GM19193 (cell line): ENCODE measurements around the gene FURIN.

Source experiments
- POLR2A ChIP-seq: IDR thresholded peaks from 4 replicates; pipeline ENCODE4 v1.6.1; 2011; ENCODE audit not compliant: insufficient read depth, insufficient read length; ENCODE audit errors: extremely low read depth

The FURIN gene

DNA sequence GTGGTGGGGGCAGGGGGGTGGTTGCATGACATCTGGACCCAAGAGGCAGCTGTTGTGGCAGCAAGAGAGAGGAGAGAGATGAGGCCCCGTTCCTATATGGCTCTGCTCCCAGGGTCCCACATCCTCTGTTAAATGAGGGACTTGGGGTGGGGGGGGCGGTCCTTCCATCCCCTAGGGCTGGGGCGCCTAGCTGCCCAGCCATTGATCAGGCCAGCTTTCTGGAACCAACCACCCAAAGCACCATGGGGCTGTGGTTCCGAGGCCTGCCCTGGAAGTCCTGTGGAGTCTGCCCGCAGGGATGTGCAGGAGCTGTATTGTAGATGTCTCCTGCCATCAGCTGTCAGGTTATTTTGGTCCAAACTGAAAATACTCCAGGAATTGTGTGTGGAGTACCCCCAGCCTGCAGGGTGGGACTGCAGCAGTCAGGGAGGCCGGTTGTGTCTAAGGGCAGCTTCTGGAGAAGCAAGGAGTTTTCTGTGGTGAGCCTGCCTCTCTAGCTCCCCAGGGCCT is 5.2 kb downstream of the FURIN start:
- TF ChIP-seq POLR2A: no peak

DNA sequence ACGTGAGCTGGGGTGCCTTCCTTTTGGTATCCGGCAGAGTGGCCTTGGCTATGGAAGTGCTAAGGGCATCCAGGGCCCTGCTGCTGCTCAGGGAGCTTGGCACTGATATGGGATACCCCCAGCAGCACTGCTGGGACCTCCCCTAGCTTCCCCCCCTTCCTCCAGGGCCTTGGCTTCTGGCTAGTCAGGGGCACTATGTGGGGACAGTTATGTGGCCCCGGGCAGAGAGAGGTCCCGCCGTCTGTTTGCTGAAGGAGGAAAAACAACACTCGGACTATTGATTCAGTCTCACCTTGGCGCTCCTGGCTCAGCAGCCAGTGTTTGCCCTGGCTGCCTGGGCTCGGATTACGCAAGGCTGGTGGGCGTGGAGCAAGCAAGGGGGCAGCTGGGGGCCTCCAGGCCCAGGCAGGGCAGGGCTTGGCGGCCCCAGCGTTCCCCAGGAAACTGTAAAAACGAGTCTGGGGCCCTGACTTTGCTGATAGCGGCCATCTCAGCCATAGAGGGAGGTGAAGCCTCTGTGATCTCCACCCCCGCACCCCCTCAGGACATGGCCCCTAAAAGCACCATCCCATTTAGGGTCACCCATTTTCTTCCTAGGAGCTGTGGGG is 5.7 kb downstream of the FURIN start:
- TF ChIP-seq POLR2A: no peak

DNA sequence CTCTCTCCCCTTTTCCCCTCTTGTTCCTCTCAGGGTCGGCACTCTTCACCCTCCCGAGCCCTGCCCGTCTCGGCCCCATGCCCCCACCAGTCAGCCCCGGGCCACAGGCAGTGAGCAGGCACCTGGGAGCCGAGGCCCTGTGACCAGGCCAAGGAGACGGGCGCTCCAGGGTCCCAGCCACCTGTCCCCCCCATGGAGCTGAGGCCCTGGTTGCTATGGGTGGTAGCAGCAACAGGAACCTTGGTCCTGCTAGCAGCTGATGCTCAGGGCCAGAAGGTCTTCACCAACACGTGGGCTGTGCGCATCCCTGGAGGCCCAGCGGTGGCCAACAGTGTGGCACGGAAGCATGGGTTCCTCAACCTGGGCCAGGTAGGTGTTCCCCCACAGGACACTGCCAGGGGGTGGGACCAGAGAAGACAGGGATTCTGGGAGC is 7.2 kb downstream of the FURIN start:
- TF ChIP-seq POLR2A: no peak

DNA sequence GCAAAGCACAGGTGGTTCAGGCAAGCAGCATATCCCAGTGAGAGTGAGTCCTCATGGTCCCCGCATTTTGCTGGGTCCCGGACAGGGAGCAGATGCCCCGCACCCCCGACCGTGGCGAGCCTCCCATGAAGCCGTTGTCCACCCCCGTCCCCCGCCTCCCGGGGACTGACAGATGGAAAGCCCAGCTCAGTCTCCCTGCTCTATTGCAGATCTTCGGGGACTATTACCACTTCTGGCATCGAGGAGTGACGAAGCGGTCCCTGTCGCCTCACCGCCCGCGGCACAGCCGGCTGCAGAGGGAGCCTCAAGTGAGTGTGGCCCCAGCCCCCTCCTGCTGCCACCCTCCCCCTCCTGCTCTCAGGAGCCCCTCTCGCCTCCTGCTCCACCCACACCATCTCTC is 7.7 kb downstream of the FURIN start:
- no peak for TF ChIP-seq POLR2A

DNA sequence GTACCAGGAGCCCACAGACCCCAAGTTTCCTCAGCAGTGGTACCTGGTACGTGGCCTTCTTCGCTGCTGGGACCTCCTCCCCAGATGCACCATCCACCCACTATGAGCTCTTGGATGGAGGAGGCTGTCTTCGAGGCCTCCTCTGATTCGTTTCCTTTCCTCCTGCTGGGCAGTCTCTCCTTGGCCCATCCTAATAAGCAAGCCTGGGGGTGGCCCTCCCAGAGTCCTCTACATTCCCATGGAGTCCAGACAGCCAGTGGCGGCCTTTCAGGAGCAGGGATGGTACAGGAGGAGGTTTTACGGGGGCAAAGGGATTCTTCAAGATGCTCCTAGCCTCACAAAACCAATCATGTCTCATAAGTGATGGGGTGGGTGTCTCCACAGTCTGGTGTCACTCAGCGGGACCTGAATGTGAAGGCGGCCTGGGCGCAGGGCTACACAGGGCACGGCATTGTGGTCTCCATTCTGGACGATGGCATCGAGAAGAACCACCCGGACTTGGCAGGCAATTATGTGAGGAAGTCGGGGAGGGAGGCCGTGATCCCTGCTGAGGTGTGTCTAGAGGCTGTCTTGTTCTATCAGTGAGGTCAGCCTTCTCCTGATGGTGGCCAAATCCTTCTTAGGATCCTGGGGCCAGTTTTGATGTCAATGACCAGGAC is 8.3 kb downstream of the FURIN start:
- TF ChIP-seq POLR2A: no peak

DNA sequence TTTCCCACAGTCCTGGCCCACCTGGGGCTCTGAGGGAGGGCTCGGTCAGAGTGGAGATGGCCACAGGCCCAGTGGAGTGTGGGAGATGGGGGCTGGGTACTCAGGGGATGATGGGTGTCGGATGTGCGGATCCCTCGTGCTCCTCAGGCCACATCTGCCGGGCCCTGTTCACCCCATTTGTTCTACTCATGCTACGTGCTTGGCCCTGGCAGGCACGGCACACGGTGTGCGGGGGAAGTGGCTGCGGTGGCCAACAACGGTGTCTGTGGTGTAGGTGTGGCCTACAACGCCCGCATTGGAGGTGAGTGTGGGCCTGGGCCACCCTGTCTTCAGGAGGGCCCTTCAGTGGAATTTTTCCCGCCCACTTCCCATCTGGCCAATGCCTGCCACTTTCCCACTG is 8.9 kb downstream of the FURIN start:
- TF ChIP-seq POLR2A: no peak

DNA sequence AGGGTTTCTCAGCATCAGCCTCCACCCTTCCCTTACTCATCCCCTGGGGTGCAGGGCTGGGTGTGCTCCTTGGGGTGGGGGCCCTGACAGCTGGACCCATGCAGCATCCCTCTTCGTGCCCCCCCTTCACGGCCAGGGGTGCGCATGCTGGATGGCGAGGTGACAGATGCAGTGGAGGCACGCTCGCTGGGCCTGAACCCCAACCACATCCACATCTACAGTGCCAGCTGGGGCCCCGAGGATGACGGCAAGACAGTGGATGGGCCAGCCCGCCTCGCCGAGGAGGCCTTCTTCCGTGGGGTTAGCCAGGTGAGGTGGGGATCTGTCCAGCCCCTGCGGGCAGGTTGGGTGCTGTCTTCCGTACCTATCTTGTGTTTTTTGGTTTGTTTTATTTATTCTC is 9.6 kb downstream of the FURIN start:
- no peak for TF ChIP-seq POLR2A

DNA sequence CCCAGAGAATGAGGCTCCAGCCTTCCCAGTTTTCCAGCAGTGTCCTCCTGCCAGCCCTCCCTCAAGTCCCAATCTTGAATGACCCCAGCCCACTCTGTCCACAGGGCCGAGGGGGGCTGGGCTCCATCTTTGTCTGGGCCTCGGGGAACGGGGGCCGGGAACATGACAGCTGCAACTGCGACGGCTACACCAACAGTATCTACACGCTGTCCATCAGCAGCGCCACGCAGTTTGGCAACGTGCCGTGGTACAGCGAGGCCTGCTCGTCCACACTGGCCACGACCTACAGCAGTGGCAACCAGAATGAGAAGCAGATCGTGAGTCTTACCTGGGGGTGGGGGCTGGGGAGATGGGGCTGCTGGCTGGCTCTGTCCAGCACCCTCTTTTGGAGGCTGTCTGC is 10.3 kb downstream of the FURIN start:
- no peak for TF ChIP-seq POLR2A

DNA sequence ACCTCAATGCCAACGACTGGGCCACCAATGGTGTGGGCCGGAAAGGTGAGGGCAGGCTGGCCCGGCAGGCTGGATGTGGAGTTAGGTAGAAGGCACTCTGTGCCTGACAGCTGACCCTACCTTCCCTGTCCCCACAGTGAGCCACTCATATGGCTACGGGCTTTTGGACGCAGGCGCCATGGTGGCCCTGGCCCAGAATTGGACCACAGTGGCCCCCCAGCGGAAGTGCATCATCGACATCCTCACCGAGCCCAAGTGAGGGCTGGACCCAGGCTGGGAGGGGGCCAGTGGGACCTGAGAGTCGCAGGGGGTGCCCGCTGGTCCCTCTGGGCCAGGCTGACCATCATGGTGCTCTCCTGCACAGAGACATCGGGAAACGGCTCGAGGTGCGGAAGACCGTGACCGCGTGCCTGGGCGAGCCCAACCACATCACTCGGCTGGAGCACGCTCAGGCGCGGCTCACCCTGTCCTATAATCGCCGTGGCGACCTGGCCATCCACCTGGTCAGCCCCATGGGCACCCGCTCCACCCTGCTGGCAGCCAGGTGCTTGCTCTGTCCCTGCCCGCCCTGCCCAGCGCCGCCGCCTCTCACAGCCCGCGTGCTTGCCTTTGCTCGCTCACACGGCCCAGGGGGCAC is 11.5 kb downstream of the FURIN start:
- TF ChIP-seq POLR2A: no peak

DNA sequence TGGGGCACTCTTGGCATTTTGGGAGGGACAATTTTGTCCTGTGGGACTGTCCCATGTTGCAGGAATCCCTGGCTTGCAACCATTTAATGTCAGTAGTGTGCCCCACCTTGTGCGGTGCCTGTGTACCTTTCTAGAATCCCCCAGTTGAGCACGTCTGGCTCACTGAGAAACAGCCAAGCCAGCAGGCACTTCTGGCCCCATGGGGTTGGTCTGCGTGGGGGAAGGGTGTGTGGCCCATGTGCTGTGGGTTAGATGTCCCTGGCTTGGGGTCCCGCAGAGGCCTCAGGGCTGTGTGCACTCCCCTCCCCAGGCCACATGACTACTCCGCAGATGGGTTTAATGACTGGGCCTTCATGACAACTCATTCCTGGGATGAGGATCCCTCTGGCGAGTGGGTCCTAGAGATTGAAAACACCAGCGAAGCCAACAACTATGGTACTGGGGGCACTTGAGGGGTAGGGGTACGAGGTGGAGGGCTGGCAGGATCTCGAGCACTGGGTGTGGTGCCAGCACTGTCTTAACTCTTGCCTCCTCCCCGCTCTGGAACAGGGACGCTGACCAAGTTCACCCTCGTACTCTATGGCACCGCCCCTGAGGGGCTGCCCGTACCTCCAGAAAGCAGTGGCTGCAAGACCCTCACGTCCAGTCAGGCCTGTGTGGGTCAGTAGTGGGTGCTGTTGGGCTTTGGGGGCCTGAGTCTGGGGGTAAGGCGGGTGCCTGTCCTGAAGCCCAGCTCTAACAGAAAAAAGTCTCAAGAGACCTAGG is 12.2 kb downstream of the FURIN start:
- TF ChIP-seq POLR2A: no peak

DNA sequence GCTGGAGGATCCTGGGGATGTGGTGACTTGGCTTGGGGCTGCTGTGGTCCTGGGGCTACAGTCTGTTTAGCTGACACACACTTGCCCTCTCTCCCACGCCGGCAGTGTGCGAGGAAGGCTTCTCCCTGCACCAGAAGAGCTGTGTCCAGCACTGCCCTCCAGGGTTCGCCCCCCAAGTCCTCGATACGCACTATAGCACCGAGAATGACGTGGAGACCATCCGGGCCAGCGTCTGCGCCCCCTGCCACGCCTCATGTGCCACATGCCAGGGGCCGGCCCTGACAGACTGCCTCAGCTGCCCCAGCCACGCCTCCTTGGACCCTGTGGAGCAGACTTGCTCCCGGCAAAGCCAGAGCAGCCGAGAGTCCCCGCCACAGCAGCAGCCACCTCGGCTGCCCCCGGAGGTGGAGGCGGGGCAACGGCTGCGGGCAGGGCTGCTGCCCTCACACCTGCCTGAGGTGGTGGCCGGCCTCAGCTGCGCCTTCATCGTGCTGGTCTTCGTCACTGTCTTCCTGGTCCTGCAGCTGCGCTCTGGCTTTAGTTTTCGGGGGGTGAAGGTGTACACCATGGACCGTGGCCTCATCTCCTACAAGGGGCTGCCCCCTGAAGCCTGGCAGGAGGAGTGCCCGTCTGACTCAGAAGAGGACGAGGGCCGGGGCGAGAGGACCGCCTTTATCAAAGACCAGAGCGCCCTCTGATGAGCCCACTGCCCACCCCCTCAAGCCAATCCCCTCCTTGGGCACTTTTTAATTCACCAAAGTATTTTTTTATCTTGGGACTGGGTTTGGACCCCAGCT is 13.0 kb downstream of the FURIN start:
- TF ChIP-seq POLR2A: no peak

DNA sequence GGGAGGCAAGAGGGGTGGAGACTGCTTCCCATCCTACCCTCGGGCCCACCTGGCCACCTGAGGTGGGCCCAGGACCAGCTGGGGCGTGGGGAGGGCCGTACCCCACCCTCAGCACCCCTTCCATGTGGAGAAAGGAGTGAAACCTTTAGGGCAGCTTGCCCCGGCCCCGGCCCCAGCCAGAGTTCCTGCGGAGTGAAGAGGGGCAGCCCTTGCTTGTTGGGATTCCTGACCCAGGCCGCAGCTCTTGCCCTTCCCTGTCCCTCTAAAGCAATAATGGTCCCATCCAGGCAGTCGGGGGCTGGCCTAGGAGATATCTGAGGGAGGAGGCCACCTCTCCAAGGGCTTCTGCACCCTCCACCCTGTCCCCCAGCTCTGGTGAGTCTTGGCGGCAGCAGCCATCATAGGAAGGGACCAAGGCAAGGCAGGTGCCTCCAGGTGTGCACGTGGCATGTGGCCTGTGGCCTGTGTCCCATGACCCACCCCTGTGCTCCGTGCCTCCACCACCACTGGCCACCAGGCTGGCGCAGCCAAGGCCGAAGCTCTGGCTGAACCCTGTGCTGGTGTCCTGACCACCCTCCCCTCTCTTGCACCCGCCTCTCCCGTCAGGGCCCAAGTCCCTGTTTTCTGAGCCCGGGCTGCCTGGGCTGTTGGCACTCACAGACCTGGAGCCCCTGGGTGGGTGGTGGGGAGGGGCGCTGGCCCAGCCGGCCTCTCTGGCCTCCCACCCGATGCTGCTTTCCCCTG is 13.8 kb downstream of the FURIN start:
- TF ChIP-seq POLR2A: no peak

DNA sequence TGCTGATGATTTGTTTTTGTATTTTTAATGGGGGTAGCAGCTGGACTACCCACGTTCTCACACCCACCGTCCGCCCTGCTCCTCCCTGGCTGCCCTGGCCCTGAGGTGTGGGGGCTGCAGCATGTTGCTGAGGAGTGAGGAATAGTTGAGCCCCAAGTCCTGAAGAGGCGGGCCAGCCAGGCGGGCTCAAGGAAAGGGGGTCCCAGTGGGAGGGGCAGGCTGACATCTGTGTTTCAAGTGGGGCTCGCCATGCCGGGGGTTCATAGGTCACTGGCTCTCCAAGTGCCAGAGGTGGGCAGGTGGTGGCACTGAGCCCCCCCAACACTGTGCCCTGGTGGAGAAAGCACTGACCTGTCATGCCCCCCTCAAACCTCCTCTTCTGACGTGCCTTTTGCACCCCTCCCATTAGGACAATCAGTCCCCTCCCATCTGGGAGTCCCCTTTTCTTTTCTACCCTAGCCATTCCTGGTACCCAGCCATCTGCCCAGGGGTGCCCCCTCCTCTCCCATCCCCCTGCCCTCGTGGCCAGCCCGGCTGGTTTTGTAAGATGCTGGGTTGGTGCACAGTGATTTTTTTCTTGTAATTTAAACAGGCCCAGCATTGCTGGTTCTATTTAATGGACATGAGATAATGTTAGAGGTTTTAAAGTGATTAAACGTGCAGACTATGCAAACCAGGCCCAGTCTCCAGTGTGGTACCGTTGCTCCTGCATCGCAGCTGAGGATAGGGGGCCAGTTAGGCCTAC is 14.6 kb downstream of the FURIN start:
- no peak for TF ChIP-seq POLR2A
